ENCODE measurements around the gene INSYN2A.

DNA sequence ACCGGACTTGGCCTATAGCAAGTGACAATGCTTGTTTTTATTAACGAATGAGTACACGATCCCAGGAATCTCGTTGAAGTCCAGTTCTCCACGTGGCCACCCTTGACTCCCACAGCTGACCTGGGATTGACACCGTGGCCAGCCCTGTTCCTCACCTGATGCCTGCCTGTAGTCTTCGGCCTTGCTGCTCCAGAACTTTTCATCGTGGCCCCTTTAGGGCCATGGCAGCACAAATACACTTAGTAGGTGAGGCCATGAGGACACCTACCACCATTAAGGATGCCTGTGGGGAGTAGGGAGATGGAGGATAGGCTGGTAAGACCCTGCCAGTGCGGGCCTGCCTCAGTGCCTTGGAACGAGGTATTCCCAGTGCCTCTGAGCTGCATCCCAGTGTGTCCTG lies 30.6 kb upstream of the INSYN2A start:
- TF ChIP-seq CTCF (IDR thresholded peaks at IDR 0.05) (no peak), NFE2L2 (conservative IDR thresholded peaks at IDR 0.05; ENCODE audit: low read length) (no peak), POLR2A (IDR thresholded peaks at IDR 0.05; ENCODE audit: low read length) (no peak), JUN (IDR thresholded peaks at IDR 0.05) (no peak)
- TF ChIP-seq, protein P1, sequence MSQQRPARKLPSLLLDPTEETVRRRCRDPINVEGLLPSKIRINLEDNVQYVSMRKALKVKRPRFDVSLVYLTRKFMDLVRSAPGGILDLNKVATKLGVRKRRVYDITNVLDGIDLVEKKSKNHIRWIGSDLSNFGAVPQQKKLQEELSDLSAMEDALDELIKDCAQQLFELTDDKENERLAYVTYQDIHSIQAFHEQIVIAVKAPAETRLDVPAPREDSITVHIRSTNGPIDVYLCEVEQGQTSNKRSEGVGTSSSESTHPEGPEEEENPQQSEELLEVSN (IDR thresholded peaks at IDR 0.05; ENCODE audit: borderline replicate concordance, low read depth), result no peak
- TF ChIP-seq, protein P2, sequence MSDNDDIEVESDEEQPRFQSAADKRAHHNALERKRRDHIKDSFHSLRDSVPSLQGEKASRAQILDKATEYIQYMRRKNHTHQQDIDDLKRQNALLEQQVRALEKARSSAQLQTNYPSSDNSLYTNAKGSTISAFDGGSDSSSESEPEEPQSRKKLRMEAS (IDR thresholded peaks at IDR 0.05), result no peak

Measured in A549 (cell line).